GM21529 (cell line): Measurements from ENCODE around the gene EN2.

Source experiments
- ATAC-seq: cut with Tn5 transposase; IDR thresholded peaks from one replicate; pipeline ENCODE4 v1.9.1; 2021; ENCODE audit not compliant: unreplicated experiment

EN2 gene

DNA sequence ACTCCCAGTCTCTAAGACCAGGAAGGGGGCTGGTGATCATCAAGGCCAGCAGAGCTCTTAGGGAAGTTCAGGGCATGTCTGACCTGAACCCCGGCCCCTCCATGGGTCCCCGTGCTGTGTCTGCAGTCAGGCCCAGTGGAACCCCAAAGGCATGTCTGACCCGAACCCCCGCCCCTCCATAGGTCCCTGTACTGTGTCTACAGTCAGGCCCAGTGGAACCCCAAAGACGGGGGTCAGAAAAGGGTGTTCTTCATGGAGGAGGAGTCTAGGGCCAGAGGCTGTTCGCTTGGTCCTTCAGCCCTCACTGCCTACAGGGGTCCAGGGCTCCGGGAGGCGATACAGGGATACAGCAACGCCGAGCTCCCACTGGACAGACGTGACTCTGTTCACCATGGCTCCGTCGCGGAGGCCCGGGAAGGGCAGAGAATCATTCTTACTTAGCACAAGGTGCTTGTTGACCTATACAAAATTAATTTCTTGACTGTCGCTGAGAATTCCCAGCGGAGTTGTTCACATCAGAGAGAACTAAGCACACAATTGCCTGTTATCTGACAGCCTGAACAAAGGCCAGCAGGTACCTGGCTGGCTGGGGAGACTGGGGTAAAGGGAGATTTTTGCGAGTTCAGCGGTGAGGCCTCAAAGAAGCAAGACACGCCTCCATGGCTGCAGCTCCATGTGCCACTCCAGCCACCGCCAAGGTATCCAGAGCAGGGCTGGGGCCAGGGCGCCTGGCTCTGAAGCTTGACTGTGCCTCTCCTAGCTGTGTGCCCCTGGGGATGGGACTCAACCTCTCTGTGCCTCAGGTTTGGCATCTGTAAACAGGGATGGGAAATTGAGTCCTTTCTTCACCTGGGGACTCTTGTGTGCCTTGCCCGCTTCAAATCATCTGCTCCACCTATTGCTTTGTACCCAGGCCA, 26.8 kb downstream of the EN2 start:
- ATAC-seq = no peak

DNA sequence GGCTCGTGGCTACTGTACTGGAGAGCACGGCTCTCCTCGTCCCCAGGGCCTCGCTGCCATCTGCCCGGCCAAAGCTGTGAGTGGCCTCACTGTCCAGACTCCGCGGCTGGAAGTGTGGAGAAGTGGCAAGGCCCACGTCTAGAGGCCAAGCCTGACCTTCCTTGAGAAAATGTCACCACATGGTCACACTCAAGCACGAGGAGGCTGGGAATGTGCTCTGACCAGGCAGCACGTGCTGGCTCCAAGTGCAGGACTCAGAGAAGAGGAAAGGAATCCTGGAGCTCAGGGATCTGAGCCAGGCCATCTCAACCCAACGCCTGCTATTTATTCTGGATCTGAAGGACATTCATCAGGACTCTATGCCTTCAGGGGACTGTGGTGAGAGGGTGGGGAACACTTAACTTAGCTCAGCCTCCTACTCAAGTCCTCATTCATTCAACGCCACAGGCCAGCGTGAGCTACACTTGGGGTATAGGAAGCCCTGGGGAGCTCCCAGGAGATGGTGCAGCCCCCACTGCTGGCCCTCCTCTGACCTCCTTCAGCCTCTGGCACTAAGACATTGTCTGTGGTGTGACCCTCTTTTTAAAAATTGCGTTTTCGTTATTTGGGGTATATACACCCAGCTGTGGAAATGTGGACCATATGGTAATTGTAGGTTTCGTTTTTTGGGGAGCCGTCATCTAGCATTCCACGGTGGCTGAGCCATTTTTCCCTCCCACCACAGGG, 29.0 kb downstream of the EN2 start:
- ATAC-seq = no peak

DNA sequence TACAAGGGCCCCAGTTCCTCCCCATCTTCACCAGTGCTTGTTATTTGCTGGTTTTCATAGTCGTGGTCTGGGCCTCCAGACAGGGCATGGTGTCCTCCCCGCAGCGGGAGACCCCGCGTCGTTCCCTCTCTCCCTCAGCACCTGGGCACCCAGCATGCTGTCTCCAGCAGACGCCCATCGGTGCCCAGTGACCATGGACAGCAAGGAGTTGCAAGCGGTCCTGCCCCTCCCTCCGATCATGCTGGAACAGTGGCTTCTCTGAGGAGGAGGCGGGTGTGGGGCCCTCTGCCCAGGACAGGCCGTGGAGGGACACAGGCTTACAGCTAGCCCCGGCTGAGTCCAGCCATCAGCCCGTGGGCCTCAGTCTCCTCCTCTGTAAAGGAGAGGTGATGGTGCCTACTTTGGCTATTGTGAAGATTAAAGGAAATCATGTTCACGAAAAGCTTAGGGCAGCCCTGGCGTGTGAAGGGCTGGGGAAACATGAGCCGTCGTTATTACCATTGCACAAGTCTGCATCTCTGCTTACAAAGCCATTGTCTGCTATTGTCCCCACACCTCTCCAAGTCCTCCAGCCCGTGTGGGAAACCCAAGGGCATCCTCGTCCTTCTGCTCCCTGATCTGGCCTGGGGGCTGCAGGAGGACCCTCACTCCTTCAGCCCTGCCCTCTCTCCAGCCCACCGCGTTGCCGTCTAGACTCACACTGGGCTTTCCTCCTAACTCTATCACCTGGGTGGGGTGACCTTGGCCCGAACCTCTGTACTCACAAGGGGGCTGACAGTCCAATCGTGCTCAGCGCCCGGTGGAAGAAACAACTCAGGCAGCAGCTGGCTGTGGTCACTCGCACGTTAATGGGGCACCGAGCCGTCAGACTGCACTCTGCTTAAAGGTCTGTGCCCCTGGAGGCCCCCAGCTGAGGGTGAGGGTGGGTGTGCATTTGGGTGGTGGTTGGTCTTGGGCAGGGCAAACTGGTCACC, 29.9 kb downstream of the EN2 start:
- ATAC-seq = no peak

DNA sequence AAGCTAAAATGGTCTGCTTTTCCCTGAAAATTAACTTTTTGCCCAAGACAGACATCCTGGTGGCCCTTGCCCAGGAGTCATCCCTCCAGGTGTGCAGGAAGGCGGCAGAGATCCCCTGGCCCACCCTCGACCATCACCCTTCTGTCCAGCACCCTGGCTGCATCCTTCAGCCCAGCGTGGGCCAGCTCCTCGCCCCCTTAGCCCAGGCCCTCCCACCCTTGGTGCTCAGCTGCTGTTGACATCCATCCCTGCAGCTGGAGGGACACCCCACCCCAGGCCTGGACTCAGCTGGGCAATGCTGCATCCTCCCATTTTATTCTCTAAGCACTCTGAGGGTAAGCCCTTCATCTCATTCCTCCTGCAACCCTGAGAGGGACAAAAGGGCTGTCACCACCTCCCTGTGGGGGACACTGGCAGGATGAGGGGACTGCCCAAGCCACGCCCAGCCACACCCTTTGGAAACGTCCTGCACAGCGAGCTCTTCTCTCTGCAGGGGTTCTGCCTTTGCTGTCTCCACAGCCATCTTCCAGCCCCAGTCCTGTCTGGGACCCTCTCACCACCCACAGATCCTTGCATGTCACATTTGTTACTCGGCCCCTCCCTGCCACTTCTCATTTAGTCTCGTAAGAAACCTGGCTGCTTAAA, 30.7 kb downstream of the EN2 start:
- no peak for ATAC-seq

DNA sequence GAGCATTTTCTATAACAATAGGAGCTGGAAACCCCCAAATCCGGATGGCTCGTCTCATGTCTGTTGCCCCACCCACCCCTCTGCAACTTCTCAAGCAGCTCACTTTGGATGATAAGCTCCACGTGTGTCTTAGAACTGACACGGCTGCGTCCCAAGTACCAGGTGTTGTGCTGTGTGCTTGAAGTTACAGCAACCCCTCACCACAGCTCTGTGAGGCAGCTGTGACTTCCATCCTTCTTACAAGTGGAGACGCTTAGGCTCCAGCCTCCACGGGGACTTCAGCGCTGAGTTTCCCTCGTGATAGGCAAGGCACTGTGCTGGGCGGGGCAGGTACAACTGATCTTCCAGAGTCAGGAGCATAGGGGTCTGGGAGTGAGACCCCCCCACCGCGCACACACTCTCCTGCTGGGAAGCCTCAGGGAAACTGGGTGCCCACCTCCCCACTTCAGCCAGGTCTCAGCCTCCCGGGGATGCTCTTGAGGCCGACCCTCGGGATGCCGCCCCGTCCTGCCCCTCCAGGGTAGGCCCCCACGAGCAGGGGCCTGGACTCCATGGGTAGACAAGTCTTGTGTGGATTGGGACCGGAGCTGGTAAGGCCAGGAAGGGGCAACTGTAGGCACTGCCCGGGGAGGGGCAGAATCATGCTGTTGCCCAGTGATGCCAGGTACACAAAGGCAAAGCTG, 31.4 kb downstream of the EN2 start:
- ATAC-seq = no peak

DNA sequence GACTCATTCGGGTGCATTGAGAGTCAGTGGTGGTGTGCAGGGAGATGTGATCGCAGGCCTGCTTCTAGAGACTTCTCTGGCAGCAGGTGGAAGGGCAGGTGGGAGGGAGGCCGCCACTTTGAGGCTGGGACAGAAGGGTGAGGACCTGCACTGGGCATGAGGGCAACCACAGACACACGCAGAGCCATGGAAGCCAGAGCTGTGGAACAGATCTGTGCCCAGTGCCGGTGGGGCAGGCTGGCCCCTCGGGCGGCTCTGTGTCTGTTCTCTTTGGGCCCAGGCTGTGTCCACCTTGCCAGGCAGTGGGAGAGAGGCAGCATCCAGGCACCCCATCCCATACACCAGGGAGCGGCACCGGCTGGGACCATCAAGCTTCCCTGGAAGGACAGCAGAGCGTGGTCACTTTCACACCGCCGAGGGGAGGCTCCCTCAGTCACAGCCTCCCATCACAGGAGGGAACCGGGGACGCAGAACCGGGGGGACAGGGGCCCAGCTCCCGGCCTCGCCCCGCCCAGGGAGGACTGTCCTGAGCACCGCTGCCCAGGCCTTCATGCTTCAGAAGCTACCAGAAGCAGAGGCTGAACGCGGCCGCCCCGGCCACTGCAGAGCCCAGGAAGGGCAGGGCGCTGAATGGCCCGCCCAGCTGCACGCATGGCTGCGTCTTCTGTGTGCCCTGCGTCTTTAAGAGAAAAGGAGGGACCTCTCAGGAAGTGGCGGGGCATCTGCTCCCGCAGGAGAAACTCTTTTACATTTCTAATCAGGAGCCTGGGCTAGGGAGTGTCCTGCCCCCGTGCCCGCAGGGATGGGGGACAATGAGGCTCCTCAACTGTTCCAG, 32.1 kb downstream of the EN2 start:
- ATAC-seq = peak; percentile 30

DNA sequence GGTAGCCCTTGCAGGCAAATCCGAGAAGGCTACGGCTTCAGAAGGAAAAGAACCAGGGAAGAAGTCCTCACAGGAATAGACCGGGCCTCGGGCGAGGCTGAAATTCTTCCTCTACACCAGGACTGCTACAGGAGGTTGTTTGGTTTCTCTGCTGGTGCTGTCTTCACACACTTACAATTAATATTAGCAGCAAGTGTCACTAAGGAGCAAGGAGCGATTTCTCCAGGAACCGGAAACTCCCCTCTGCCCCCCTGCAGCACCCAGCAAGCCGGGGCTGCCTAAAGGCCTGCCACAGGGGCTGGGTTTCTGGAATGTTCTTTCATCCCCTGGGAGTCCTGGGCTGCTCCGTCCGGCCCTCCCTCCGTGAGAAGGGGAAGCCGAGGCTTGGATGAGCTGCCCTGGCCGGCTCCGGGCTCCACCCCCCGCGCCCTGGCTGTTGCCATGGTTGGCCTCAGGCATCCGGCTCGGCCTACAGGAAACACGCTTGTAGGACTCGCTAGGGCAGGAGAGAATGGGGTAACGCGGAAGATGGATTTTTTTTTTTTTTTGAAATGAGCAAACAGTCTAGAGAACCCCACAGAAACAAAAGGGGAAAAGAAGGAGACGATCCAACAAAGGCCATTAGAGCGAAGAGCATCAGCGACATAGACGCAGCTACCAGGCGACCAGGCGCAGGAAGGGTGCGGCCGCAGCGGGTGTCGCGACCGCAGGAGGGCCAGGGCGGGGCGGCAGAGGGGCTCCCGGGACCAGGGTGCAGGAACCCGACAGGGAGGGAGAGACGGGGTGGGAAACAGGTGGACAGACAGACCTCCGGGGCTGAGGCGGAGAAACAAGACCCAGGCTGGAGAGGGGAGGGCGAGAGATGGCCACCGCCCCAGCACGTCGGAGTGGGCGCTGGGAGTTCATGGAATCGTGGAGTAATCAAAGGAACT, 33.0 kb downstream of the EN2 start:
- ATAC-seq = peak; percentile 95

DNA sequence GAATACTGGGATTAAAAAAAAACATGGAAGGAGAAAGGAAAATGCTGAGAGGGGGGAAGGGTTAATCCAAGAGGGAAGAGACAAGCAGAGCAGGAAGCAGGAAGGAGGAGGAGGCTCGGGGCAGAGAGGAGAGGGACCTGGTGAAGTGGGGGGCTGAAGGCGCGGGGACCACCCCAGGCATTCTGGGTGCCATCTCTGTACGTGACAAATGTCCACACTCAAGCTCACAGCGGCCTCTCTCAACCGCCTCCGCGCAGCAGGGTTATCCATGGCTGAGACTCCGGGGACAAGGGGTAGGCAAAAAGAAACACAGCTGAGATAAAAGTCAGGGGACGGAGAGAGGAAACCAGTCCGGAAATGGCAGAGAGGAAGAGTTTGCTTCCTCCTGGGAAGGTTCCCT, 33.9 kb downstream of the EN2 start:
- ATAC-seq = no peak

DNA sequence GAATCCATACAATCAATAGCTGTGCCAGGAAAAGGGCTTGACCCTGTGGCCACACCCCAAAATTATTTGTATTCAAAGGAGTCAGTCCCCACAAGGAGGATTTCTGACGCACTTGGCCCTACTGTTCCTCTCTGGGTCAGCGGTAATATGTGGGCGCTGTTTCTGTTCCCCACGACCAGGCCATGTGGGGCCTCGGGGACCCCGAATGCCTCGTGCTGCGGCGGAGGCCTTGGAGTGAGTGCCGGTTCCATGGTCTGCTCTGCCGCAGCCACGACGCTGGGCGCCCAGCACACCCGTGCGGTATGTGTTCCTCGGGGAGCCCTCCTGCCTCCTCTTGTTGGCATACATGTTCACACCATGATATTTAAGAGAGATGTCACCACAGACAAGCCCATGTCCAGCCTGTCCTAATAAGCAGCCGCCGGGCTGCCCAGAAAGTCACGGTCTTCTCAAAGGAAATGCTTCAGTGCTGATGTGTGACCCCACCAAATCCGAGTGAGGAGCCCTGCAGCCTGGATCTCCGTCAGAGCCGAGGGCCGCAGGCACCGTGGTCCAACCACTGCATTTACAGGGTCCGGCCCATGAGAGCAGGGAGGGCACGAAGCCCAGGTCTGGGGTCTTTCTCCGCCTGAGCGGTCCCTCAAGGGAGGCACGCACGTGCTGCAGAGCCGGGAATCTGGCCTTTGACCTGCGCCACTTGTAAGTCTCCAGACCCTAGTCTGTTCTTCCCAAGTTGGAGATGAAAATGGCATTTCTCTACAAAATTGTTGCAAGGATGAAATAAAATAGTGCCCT, 36.0 kb downstream of the EN2 start:
- ATAC-seq = no peak

DNA sequence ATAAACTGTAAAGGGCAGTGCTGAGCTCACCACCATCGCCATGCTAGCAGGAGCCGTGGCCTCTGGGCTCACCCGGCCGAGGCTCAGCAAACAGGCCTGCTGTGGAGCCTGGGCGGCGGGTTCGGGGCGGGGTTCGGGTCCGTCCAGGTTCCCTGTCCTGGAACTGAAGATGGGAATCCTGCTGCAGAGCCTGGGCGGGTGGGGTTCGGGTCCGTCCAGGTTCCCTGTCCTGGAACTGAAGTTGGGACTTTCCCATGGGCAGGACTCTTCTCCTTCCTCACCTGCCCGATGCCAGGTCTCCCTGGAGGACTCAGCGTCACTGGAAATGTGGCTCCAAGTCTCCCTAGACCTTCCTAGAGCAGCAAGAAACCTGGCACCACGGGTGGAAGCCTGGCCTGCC, 36.6 kb downstream of the EN2 start:
- ATAC-seq = no peak

DNA sequence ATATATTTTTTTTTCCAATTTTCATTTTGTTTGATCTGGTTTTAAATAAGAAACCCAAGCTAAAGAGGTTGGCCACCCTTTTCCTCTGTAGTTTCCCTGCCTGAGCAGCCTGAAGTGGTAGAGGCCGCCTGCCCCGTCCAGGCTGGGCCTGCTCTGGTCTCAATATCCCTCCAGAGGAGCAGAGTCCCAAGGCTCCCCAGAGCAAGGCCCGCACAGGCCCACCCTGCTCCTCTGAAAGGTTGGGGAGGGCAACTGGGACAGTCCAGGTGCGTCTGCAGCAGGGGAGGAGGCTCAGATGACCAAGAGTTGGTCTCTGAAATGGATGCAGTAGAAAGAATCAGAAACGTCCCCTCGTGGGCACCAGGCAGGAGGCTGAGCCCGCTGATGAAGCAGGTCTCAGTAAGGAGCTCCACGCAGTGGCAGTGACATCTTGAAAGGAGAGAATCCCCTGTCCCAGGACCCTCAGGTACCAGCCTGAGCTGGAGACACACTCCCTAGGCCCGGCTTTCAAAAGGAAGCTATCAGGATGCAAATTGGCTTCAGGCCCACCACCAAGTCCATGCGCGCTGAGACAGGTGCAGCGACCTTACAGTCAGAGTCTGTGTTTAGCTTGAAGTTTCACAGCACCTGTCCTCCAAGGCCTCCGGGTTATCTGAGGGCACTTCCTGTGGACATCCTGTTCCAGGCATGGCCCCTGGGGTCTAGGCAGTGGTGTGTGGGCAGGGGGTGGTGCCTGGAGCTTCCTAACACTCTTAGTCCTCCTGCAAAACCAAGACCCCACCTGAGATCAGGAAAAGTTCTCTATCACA, 37.7 kb downstream of the EN2 start:
- ATAC-seq = no peak

DNA sequence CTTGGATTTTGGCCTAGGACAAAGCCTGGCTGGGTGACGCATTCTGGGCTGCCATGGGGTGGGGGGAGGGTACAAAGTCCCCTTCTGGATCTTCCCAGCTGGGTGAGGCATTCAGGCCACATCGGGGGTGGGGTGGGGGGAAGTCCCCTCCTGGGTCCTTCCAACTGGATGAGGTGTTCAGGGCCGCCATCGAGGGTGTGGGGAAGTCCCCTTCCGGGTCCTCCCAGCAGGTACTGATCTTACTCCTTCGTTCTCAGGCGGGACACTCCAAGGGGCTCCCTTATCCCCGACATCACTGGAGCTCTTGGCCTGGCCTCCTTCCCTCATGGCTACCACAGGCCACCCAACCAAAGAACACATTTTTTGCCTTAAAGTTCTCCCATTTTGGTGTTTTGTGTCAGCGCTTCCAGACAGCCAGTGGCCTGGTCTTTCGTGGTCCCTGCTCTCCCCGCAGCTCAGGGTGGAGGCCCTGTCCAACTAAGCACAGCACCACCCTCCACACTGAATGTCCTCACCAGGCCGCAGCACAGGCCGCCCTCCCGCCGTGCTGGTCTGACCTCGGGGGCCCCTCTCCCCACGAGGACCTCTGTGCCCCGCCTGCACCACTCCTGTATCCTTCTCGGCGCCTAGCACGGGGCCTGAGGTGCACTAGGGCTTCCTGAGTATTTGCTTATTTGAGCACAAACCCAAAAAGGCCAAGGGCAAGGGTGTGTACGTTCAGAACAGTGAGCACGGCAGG, 38.5 kb downstream of the EN2 start:
- no peak for ATAC-seq

DNA sequence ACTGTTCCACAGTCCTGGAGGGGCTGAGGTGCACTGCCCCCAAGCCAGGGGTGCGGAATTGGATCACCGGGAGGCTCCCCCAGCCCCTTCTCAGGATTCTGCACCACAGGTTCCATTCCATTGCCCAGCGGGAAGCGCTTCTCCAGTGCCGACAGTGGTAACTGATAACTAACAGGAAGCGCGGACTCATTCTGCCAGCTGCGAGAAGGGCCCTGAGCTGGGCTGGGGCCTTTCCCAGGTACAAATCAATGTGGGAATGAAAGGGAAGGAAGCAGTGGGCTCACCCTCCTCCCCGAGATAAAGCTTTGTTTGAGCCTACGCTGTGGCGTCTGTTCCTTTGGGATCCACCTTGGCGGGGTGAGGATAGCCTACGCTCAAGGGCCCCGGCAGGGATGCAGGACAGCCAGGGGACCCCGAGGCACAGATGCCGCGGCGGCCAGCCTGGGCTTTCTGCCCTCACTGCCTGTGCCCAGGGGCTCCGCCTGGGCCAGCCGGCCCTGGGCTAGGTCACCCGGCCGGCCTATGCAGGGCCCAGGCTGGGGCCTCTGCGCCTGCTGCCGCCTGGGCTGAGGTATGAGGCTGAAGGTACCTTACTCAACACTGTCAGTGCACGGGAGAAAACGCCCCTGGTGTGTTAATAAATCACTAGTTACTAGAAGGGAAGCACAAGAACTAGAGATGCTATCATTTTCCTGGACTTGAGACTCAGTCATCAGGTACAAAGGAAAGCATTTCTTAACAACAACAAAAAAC, 39.4 kb downstream of the EN2 start:
- no peak for ATAC-seq

DNA sequence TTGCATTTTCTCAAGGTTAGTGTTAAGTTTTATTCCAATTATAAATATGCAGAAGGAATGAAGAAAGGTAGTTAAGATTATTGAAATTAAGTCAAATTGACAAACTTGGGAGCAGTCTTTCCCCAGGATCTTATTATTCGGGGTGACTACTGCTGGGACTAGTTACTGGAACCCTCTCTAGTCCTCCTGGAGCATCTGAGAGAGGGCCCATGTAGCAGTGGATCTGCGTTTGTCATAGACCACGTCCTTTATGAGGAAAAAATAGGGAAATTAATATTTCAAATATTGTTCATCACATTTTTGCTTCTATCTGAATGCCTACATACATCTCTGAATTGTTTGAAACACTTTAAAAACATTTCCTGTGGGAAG, 47.5 kb downstream of the EN2 start:
- no peak for ATAC-seq

DNA sequence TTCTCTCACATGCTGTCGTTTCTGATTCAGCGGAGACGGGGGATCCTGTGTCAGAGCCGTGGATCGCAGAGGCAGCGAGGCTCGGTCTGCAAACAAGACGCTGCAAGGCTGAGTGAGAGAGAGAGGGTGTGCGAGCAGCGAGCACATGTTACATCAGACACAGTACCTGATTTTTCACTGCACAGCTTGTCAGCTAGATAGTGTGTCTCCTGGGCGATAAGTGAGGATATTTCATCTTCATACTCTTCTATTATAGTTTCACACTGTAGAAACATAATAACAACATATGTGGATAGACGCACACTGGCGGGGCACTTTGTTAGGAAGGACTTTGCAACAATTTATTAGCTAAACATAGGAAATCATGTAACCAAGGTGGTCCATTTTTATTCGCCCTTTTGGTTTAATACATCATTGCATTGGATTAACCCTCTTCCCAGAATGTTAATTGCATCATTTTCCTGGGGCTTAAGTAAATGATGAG, 49.0 kb downstream of the EN2 start:
- no peak for ATAC-seq
